A549 (cell line): ENCODE results near the gene PIKFYVE. TPM values are rescaled to one million over a fixed set of nuclear protein-coding genes. Genes with fewer than 3 reads are reported as not detected.

Experiments used
- ATAC-seq, 2 experiments: fragments of 200-7000 bp in 1 of 2; fragments of >200 bp in 1 of 2; cut with Nextera tagmentation in 1 of 2; cut with Tn5 transposase in 1 of 2; 3 replicates each; pipeline versions ENCODE4 v1.8.0 to v1.9.1; 2018 to 2020; ENCODE audit warnings: mild to moderate bottlenecking in 1 of 2, moderate library complexity in 1 of 2
- CTCF ChIA-PET: fragments of 300-600 bp; sonication (Branson Sonifier 250); formaldehyde crosslinking; extraction: SDS; loops from one replicate; lab custom pipeline; 2021; ENCODE audit warnings: antibody characterized with exemption, inconsistent platforms; lab: Yijun Ruan, JAX
- POLR2A ChIA-PET: fragments of 350-600 bp; formaldehyde crosslinking; extraction: SDS; loops from one replicate; lab custom pipeline; 2021; ENCODE audit warnings: antibody characterized with exemption, inconsistent platforms; lab: Yijun Ruan, JAX
- DNase-seq, 2 experiments: peaks; one replicate each; pipeline versions ENCODE4 v3.0.0 to v3.0.0-alpha.2; 2011 to 2016; ENCODE audit warnings: low read depth in 1 of 2, low spot score in 1 of 2
- FAIRE-seq: peaks from 2 replicates; lab custom pipeline; 2011; peaks lifted over from hg19 to GRCh38; lab: Jason Lieb, UNC
- H3K27ac ChIP-seq, 2 experiments: fragments of >200 bp; sonication (Bioruptor Twin); formaldehyde crosslinking; 3 replicates each; pipeline ENCODE4 v1.5.1; 2016 to 2017
- H3K4me1 ChIP-seq: fragments of >200 bp; sonication (Bioruptor Twin); formaldehyde crosslinking; 3 replicates; pipeline ENCODE4 v1.6.1; 2016
- H3K4me2 ChIP-seq: fragments of >200 bp; sonication (Bioruptor Twin); formaldehyde crosslinking; 3 replicates; pipeline ENCODE4 v1.6.1; 2016
- H3K4me3 ChIP-seq: fragments of >200 bp; sonication (Bioruptor Twin); formaldehyde crosslinking; 3 replicates; pipeline ENCODE4 v1.5.1; 2016
- H3K9me3 ChIP-seq: fragments of >200 bp; sonication (Bioruptor Twin); formaldehyde crosslinking; 3 replicates; pipeline ENCODE4 v1.6.1; 2016
- BHLHE40 ChIP-seq: IDR thresholded peaks from 2 replicates; pipeline ENCODE4 v1.6.1; 2012; ENCODE audit warnings: low read depth, low read length, inconsistent platforms
- CEBPB ChIP-seq, 2 experiments: fragments of >200 bp in 1 of 2; sonication (Bioruptor Twin) in 1 of 2; formaldehyde crosslinking in 1 of 2; IDR thresholded peaks; 2 replicates each; pipeline ENCODE4 v1.6.1; 2012 to 2016
- E2F6 ChIP-seq: IDR thresholded peaks from 2 replicates; pipeline ENCODE4 v1.6.1; 2012; ENCODE audit warnings: low read depth, borderline replicate concordance
- EHMT2 ChIP-seq: fragments of 200-600 bp; sonication (generic); IDR thresholded peaks from 2 replicates; pipeline ENCODE4 v1.6.1; 2016; ENCODE audit warnings: antibody characterized with exemption, low read depth, mild to moderate bottlenecking, moderate library complexity
- HES2 ChIP-seq: fragments of >200 bp; sonication (Bioruptor Twin); formaldehyde crosslinking; IDR thresholded peaks from 2 replicates; pipeline ENCODE4 v1.6.1; 2016
- HEYL ChIP-seq: fragments of 250-450 bp; sonication (Bioruptor Pico); IDR thresholded peaks from 2 replicates; pipeline ENCODE4 v1.8.0; 2021; ENCODE audit warnings: mild to moderate bottlenecking, moderate library complexity
- HOXB13 ChIP-seq: fragments of 250-450 bp; sonication (Bioruptor Pico); IDR thresholded peaks from 2 replicates; pipeline ENCODE4 v1.5.0; 2020; ENCODE audit warnings: low read depth, mild to moderate bottlenecking, moderate library complexity
- HOXB5 ChIP-seq: fragments of 250-450 bp; sonication (Bioruptor Pico); IDR thresholded peaks from 2 replicates; pipeline ENCODE4 v1.5.0; 2020; ENCODE audit warnings: mild to moderate bottlenecking, moderate library complexity
- MAFK ChIP-seq: fragments of 450-650 bp; IDR thresholded peaks from 2 replicates; pipeline ENCODE4 v1.6.1; 2014; ENCODE audit not compliant: partially characterized antibody
- NFE2L2 ChIP-seq: fragments of 150-350 bp; conservative IDR thresholded peaks from 2 replicates; pipeline ENCODE4 v1.6.1; 2014; ENCODE audit warnings: low read length
- PHF8 ChIP-seq: fragments of 200-600 bp; sonication (generic); IDR thresholded peaks from 2 replicates; pipeline ENCODE4 v1.6.1; 2016; ENCODE audit warnings: low read depth, mild to moderate bottlenecking, antibody characterized with exemption, moderate library complexity, borderline replicate concordance
- POLR2A ChIP-seq: IDR thresholded peaks from 2 replicates; pipeline ENCODE4 v1.6.1; 2012; ENCODE audit warnings: mild to moderate bottlenecking, low read length
- SMC3 ChIP-seq: fragments of >200 bp; sonication (Bioruptor Twin); formaldehyde crosslinking; IDR thresholded peaks from 3 replicates; pipeline ENCODE4 v1.6.1; 2018; ENCODE audit warnings: inconsistent platforms
- SREBF2 ChIP-seq: fragments of 450-650 bp; IDR thresholded peaks from 2 replicates; pipeline ENCODE4 v1.6.1; 2014; ENCODE audit warnings: mild to moderate bottlenecking, moderate library complexity
- USF2 ChIP-seq: fragments of 450-650 bp; IDR thresholded peaks from 2 replicates; pipeline ENCODE4 v1.6.1; 2014; ENCODE audit warnings: antibody characterized with exemption
- ZFP36 ChIP-seq: fragments of 450-650 bp; IDR thresholded peaks from 2 replicates; pipeline ENCODE4 v1.6.1; 2014; ENCODE audit warnings: borderline replicate concordance; ENCODE audit not compliant: partially characterized antibody
- ZSCAN20 ChIP-seq: fragments of 250-450 bp; sonication (Bioruptor Pico); IDR thresholded peaks from 2 replicates; pipeline ENCODE4 v1.8.0; 2022; ENCODE audit warnings: mild to moderate bottlenecking, moderate library complexity
- WGBS: methylation state at CpG from one replicate; pipeline ENCODE4 v1.1.6; 2017; ENCODE audit errors: missing lambda C conversion rate; 5-methylcytosine and 5-hydroxymethylcytosine counted together
- polyA plus RNA-seq, 4 experiments: library from polyadenylated mRNA; depleted of rRNA in 3 of 4; stranded (reverse); fragments of >200 nt; fragmentation: RNase III in 1 of 4; extraction: RNeasy Plus Mini Kit Qiagen cat#74134 plus additional on column Dnase treatment in 1 of 4; gene quantifications; 2 replicates in 3 of 4; 3 replicates in 1 of 4; pipeline ENCODE4 v1.2.3, GENCODE V29; 2011 to 2017
- TF ChIP-seq, protein P1 (sequence below): IDR thresholded peaks from 2 replicates; pipeline ENCODE4 v1.6.1; 2012
- TF ChIP-seq, protein P2 (sequence below): IDR thresholded peaks from 2 replicates; pipeline ENCODE4 v1.6.1; 2012
- TF ChIP-seq, protein P3 (sequence below): fragments of >200 bp; sonication (Bioruptor Twin); formaldehyde crosslinking; IDR thresholded peaks from 3 replicates; pipeline ENCODE4 v1.5.1; 2016
- TF ChIP-seq, protein P4 (sequence below): fragments of 200-600 bp; sonication (generic); IDR thresholded peaks from 2 replicates; pipeline ENCODE4 v1.6.1; 2016; ENCODE audit warnings: antibody characterized with exemption, mild to moderate bottlenecking, moderate library complexity

PIKFYVE gene
- polyA plus RNA-seq, 2 of the 4 experiments (the other 2 are of a cell fraction), result 6.5 to 19.3 TPM

GRCh38 chr2:208252716-208253492, 13.2 kb upstream of the PIKFYVE start:
- TF ChIP-seq POLR2A (no peak), BHLHE40 (no peak), HEYL (CRISPR knock-in tag) (no peak), SMC3 (no peak), USF2 (no peak), MAFK (peak; percentile 72), CEBPB (IDR thresholded peaks at IDR 0.05) (peak in 1 of 2 experiments; percentile 40; a peak in 1 of 4 replicates), NFE2L2 (peak; percentile 74)
- TF ChIP-seq, protein P1, sequence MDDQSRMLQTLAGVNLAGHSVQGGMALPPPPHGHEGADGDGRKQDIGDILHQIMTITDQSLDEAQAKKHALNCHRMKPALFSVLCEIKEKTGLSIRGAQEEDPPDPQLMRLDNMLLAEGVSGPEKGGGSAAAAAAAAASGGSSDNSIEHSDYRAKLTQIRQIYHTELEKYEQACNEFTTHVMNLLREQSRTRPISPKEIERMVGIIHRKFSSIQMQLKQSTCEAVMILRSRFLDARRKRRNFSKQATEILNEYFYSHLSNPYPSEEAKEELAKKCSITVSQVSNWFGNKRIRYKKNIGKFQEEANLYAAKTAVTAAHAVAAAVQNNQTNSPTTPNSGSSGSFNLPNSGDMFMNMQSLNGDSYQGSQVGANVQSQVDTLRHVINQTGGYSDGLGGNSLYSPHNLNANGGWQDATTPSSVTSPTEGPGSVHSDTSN, result no peak
- TF ChIP-seq, protein P2, sequence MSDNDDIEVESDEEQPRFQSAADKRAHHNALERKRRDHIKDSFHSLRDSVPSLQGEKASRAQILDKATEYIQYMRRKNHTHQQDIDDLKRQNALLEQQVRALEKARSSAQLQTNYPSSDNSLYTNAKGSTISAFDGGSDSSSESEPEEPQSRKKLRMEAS, result no peak
- Histone ChIP-seq H3K4me3 (peak overlapping the region; percentile 96), H3K4me2 (peak overlapping the region; percentile 83), H3K27ac (peak overlapping the region; percentile 86 to 90), H3K9me3 (no peaks in the 10 kb centered on the region), H3K4me1 (peaks cover 42% of the 10 kb centered on the region)
- ATAC-seq, result no peak
- no peak for FAIRE-seq
- POLR2A ChIA-PET, result no interaction called here
- CTCF ChIA-PET, result interaction anchor here (0.6 to 5.1 kb wide), 11 partner anchors 8 to 511 kb away, joined by 3 to 64 read pairs (median 5); no protein-coding TSS in a partner anchor
- 81% methylated on average over 3 of the region's 3 CpGs for WGBS
- peak in 1 of 2 experiments; percentile 16 for DNase-seq

- FAIRE-seq, result no peak
- Histone ChIP-seq H3K27ac (peak overlapping the region; percentile 86 to 90), H3K4me1 (peaks cover 42% of the 10 kb centered on the region), H3K4me3 (peak overlapping the region; percentile 96), H3K4me2 (peak overlapping the region; percentile 83), H3K9me3 (no peaks in the 10 kb centered on the region)
- POLR2A ChIA-PET, result interaction anchor here (1.2 to 2.5 kb wide), 4 partner anchors 9 to 152 kb away, joined by 5 to 50 read pairs (median 11); partner anchors contain the start of gene PIKFYVE
- DNase-seq, result no peak
- CTCF ChIA-PET, result interaction anchor here (0.6 to 5.1 kb wide), 20 partner anchors 11 to 510 kb away, joined by 3 to 64 read pairs (median 5); partner anchors contain the start of gene PIKFYVE
- WGBS, result 9% methylated on average over 7 of the region's 7 CpGs
- no peak for ATAC-seq
- TF ChIP-seq PHF8 (no peak), E2F6 (no peak), EHMT2 (no peak), ZSCAN20 (CRISPR knock-in tag) (no peak), HOXB13 (CRISPR knock-in tag) (no peak), ZFP36 (no peak), HOXB5 (CRISPR knock-in tag) (no peak), SREBF2 (no peak), USF2 (no peak), HES2 (no peak)
- TF ChIP-seq, protein P2, result no peak
- TF ChIP-seq, protein P3, sequence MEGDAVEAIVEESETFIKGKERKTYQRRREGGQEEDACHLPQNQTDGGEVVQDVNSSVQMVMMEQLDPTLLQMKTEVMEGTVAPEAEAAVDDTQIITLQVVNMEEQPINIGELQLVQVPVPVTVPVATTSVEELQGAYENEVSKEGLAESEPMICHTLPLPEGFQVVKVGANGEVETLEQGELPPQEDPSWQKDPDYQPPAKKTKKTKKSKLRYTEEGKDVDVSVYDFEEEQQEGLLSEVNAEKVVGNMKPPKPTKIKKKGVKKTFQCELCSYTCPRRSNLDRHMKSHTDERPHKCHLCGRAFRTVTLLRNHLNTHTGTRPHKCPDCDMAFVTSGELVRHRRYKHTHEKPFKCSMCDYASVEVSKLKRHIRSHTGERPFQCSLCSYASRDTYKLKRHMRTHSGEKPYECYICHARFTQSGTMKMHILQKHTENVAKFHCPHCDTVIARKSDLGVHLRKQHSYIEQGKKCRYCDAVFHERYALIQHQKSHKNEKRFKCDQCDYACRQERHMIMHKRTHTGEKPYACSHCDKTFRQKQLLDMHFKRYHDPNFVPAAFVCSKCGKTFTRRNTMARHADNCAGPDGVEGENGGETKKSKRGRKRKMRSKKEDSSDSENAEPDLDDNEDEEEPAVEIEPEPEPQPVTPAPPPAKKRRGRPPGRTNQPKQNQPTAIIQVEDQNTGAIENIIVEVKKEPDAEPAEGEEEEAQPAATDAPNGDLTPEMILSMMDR, result no peak
- TF ChIP-seq, protein P4, sequence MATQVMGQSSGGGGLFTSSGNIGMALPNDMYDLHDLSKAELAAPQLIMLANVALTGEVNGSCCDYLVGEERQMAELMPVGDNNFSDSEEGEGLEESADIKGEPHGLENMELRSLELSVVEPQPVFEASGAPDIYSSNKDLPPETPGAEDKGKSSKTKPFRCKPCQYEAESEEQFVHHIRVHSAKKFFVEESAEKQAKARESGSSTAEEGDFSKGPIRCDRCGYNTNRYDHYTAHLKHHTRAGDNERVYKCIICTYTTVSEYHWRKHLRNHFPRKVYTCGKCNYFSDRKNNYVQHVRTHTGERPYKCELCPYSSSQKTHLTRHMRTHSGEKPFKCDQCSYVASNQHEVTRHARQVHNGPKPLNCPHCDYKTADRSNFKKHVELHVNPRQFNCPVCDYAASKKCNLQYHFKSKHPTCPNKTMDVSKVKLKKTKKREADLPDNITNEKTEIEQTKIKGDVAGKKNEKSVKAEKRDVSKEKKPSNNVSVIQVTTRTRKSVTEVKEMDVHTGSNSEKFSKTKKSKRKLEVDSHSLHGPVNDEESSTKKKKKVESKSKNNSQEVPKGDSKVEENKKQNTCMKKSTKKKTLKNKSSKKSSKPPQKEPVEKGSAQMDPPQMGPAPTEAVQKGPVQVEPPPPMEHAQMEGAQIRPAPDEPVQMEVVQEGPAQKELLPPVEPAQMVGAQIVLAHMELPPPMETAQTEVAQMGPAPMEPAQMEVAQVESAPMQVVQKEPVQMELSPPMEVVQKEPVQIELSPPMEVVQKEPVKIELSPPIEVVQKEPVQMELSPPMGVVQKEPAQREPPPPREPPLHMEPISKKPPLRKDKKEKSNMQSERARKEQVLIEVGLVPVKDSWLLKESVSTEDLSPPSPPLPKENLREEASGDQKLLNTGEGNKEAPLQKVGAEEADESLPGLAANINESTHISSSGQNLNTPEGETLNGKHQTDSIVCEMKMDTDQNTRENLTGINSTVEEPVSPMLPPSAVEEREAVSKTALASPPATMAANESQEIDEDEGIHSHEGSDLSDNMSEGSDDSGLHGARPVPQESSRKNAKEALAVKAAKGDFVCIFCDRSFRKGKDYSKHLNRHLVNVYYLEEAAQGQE, result no peak
These were observed 12.4 kb upstream of the PIKFYVE start for GRCh38 chr2:208253600-208254117.
